Measurements from ENCODE around the gene CCL13. TPM values are rescaled to one million over a fixed set of nuclear protein-coding genes. Genes with fewer than 3 reads are reported as not detected.

The CCL13 gene
- total RNA-seq, 4 donors from 2014 or later: 0.57 to 1.6 (median 1.4) TPM; not detected in 1

DNA sequence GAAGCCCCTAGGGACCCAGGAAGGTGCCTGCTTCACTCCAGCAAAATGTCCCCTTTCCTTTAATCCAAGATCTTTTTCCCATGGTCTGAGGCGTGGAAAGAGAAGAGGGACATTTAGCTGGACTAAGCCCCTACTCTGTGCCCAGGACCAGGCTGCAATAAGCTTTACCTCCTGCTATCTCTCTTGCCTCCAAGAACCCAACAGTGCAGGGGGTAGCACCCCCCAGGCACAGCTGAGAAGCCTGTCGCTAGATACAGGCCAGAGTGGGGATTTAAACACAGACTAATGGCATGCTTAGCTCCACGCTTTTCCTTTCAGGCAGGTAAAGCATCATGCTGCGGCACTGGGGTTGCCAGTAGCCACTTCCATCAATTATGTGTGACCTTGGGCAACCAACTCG, 31.3 kb downstream of the CCL13 start:
- no peak for DNase-seq
- H3K27ac ChIP-seq: no peak overlapping the region

DNA sequence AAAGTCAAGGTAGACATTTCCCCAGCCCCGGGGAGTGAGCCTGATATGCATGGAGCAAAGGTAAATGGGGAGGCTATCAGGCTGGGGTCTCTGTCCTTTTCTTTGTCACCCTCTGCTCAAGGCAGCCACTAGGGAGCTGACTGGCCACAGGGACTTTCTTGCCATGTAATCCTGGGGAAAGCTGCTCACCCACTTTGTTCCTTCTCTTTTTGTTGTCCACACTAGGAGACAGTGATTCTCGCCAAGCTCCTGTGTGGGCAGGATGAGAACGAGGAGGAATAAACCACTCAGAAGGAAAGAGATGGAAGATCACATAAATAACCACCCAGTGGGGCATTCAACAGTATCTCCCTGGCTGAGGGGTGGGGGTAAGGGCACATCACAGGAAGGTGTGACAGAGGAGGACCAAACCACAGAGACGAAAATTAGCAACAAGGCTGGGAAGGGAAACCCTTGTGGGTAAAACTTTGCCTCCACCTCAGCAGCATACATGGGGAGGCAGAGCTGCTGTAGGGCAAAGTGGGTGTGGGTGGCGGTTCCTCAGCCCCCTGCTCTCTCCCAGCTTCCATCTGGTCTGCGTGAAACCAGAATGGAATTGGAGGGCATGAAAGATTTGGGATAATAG, 33.0 kb downstream of the CCL13 start:
- Histone ChIP-seq H3K4me1 (peaks cover 0 to 7% (median 0%) of the 10 kb centered on the region in 3 donors), H3K4me3 (no peak overlapping the region), H3K27ac (no peak overlapping the region), H3K27me3 (peaks cover 0 to 30% (median 0%) of the 10 kb centered on the region in 4 donors), H3K9me3 (no peaks in the 10 kb centered on the region), H3K36me3 (no peaks in the 10 kb centered on the region)
- TF ChIP-seq, protein P1, sequence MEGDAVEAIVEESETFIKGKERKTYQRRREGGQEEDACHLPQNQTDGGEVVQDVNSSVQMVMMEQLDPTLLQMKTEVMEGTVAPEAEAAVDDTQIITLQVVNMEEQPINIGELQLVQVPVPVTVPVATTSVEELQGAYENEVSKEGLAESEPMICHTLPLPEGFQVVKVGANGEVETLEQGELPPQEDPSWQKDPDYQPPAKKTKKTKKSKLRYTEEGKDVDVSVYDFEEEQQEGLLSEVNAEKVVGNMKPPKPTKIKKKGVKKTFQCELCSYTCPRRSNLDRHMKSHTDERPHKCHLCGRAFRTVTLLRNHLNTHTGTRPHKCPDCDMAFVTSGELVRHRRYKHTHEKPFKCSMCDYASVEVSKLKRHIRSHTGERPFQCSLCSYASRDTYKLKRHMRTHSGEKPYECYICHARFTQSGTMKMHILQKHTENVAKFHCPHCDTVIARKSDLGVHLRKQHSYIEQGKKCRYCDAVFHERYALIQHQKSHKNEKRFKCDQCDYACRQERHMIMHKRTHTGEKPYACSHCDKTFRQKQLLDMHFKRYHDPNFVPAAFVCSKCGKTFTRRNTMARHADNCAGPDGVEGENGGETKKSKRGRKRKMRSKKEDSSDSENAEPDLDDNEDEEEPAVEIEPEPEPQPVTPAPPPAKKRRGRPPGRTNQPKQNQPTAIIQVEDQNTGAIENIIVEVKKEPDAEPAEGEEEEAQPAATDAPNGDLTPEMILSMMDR (IDR thresholded peaks at IDR 0.05): no peak
- no peak for TF ChIP-seq POLR2A (IDR thresholded peaks at IDR 0.05)
- 55 to 64% methylated on average over 4 to 6 of the region's 6 CpGs for WGBS, 2 donors
- no peak for DNase-seq
- intact Hi-C loops (cut with DNase I): no loop called here

More for the DNA sequence above, 31.3 kb downstream of the CCL13 start:
- Histone ChIP-seq H3K4me3 (no peak overlapping the region), H3K4me1 (peaks cover 0 to 7% (median 5%) of the 10 kb centered on the region in 3 donors), H3K36me3 (no peaks in the 10 kb centered on the region), H3K27me3 (peaks cover 0 to 38% (median 0%) of the 10 kb centered on the region in 4 donors), H3K9me3 (no peaks in the 10 kb centered on the region)
- WGBS, 2 donors: 52 to 62% methylated on average over 3 to 4 of the region's 5 CpGs
- no peak for TF ChIP-seq POLR2A (IDR thresholded peaks at IDR 0.05)
- TF ChIP-seq, protein P1 (IDR thresholded peaks at IDR 0.05): no peak
- intact Hi-C loops (cut with DNase I): no loop called here

DNA sequence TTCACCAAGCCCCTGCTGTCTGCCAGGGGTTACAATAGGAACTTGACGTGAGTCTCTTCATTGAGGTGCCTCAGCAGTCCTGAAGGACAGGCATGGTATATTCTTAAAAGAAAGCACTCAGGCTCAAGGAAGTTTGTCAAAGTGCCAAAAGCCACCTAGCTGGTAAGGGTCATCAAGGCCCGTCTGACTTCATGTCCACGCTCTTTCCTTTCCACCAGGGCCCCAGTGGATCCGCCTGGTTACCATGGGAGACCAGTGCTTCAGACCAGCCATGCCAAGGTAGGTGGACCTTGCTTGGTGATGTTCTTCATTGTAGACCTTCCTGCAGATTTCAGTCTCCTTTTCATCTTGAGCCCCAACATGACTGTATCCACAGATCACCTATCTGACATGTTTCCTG, 34.4 kb downstream of the CCL13 start:
- WGBS, 2 donors: 81 to 93% methylated on average over 3 to 4 of the region's 4 CpGs
- Histone ChIP-seq H3K36me3 (no peaks in the 10 kb centered on the region), H3K4me1 (peaks cover 0 to 7% (median 0%) of the 10 kb centered on the region in 3 donors), H3K9me3 (no peaks in the 10 kb centered on the region), H3K27me3 (peaks cover 0 to 30% (median 0%) of the 10 kb centered on the region in 4 donors), H3K4me3 (no peak overlapping the region), H3K27ac (no peak overlapping the region)
- intact Hi-C loops (cut with DNase I): no loop called here
- no peak for DNase-seq
- TF ChIP-seq, protein P1 (IDR thresholded peaks at IDR 0.05): no peak
- TF ChIP-seq POLR2A (IDR thresholded peaks at IDR 0.05): no peak

DNA sequence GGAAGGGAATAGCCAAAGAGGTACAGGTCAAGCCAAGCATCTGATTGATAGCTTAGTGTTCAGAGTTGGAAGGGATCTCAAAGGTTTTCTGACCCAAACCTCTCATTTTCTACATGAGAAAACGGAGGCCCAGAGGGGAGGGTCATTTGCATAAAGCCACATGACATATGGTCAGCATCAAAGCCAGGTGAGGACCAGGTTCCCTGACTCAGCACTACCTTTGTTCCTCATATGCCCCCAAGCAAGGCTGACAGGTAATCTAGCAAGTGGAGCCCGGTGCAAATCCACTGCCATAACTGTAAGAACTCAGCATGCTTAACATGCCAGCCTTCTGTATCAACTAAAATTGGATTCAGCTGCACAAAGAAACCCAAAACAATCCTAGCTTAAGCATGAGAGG, 35.0 kb downstream of the CCL13 start:
- no peak for DNase-seq
- 20 to 62% methylated on average over 1 to 2 of the region's 2 CpGs for WGBS, 2 donors
- TF ChIP-seq, protein P1 (IDR thresholded peaks at IDR 0.05): no peak
- TF ChIP-seq POLR2A (IDR thresholded peaks at IDR 0.05): no peak

DNA sequence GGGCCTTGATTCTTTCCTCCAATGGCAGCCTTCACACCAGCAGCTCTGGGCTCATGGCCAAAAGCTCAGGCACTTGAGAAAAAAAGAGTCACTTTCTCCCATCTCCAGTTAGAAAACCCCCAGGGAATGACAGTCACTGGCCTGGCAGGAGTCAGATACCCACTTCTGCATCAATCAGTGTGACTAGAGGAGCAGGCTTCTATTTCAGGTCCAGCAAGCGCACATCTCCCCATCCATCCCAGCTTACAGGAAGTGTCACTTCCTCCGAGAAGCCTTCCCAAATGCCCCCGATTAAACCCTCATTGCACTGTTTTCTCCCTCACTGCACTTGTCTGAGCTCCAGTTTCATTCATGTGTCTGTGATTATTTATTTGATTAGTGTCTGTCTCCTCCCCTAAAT, 37.1 kb downstream of the CCL13 start:
- Histone ChIP-seq H3K4me3 (no peak overlapping the region), H3K27me3 (peaks cover 0 to 28% (median 0%) of the 10 kb centered on the region in 4 donors), H3K27ac (no peak overlapping the region), H3K4me1 (no peaks in the 10 kb centered on the region), H3K9me3 (no peaks in the 10 kb centered on the region), H3K36me3 (no peaks in the 10 kb centered on the region)
- no peak for DNase-seq
- WGBS, 2 donors: 72 to 76% methylated on average over 3 of the region's 3 CpGs
- intact Hi-C loops (cut with DNase I): no loop called here
- TF ChIP-seq POLR2A (IDR thresholded peaks at IDR 0.05): no peak
- TF ChIP-seq, protein P1 (IDR thresholded peaks at IDR 0.05): no peak

More for the DNA sequence above, 35.0 kb downstream of the CCL13 start:
- intact Hi-C loops (cut with DNase I): no loop called here
- Histone ChIP-seq H3K4me3 (no peak overlapping the region), H3K36me3 (no peaks in the 10 kb centered on the region), H3K27me3 (peaks cover 0 to 24% (median 0%) of the 10 kb centered on the region in 4 donors), H3K9me3 (no peaks in the 10 kb centered on the region), H3K27ac (no peak overlapping the region), H3K4me1 (peaks cover 0 to 7% (median 0%) of the 10 kb centered on the region in 3 donors)

All from esophagus squamous epithelium (tissue), 5 donors.